H9 (cell line): ENCODE results near the gene TDRD1. TPM values are rescaled to one million over a fixed set of nuclear protein-coding genes. Genes with fewer than 3 reads are reported as not detected.

Source experiments
- DNase-seq: peaks from one replicate; pipeline ENCODE4 v3.0.0-alpha.2; 2017
- H2AFZ ChIP-seq: one replicate; pipeline ENCODE4 v1.6.1; 2013; ENCODE audit warnings: mild to moderate bottlenecking, low read length, control low read depth, moderate library complexity
- H2AK5ac ChIP-seq: 2 replicates; pipeline ENCODE4 v1.6.1; 2013; ENCODE audit warnings: low read length, control low read depth, mixed read lengths; ENCODE audit not compliant: insufficient read length
- H2BK120ac ChIP-seq: one replicate; pipeline ENCODE4 v1.6.1; 2013; ENCODE audit warnings: low read depth, mild to moderate bottlenecking, low read length, control low read depth, inconsistent platforms; ENCODE audit not compliant: poor library complexity, severe bottlenecking
- H2BK12ac ChIP-seq: 2 replicates; pipeline ENCODE4 v1.6.1; 2013; ENCODE audit warnings: low read length, control low read depth, mixed read lengths, low read depth; ENCODE audit not compliant: insufficient read length
- H2BK15ac ChIP-seq: 2 replicates; pipeline ENCODE4 v1.6.1; 2013; ENCODE audit warnings: low read depth, low read length, control low read depth
- H2BK20ac ChIP-seq: one replicate; pipeline ENCODE4 v1.6.1; 2013; ENCODE audit warnings: low read depth, mild to moderate bottlenecking, low read length, control low read depth, inconsistent platforms; ENCODE audit not compliant: poor library complexity, severe bottlenecking
- H2BK5ac ChIP-seq: 2 replicates; pipeline ENCODE4 v1.6.1; 2013; ENCODE audit warnings: low read length, control low read depth, mixed read lengths; ENCODE audit not compliant: insufficient read length
- H3K14ac ChIP-seq: 2 replicates; pipeline ENCODE4 v1.6.1; 2013; ENCODE audit warnings: low read length, control low read depth; ENCODE audit not compliant: insufficient read depth
- H3K18ac ChIP-seq: 2 replicates; pipeline ENCODE4 v1.6.1; 2013; ENCODE audit warnings: low read depth, mild to moderate bottlenecking, mixed read lengths, low read length, control low read depth; ENCODE audit not compliant: insufficient read length
- H3K23ac ChIP-seq: 2 replicates; pipeline ENCODE4 v1.6.1; 2013; ENCODE audit warnings: low read length, control low read depth, mixed read lengths, low read depth; ENCODE audit not compliant: insufficient read length
- H3K23me2 ChIP-seq: 2 replicates; pipeline ENCODE4 v1.6.1; 2013; ENCODE audit warnings: low read depth, mild to moderate bottlenecking, mixed read lengths, low read length, control low read depth; ENCODE audit not compliant: insufficient read length, poor library complexity, severe bottlenecking
- H3K27ac ChIP-seq: 2 replicates; pipeline ENCODE4 v1.5.1; 2013; ENCODE audit warnings: low read length, control low read depth, mixed read lengths, low read depth; ENCODE audit not compliant: insufficient read length
- H3K27me3 ChIP-seq: 2 replicates; pipeline ENCODE4 v1.6.1; 2013; ENCODE audit warnings: low read length, control low read depth, inconsistent platforms; ENCODE audit not compliant: insufficient read depth
- H3K4ac ChIP-seq: 2 replicates; pipeline ENCODE4 v1.6.1; 2013; ENCODE audit warnings: low read depth, mild to moderate bottlenecking, control low read depth, inconsistent platforms, low read length, moderate library complexity
- H3K4me1 ChIP-seq: 2 replicates; pipeline ENCODE4 v1.6.1; 2013; ENCODE audit warnings: low read length, control low read depth, inconsistent platforms; ENCODE audit not compliant: insufficient read depth
- H3K4me2 ChIP-seq: 2 replicates; pipeline ENCODE4 v1.6.1; 2013; ENCODE audit warnings: low read length, control low read depth, mixed read lengths; ENCODE audit not compliant: insufficient read length, insufficient read depth
- H3K56ac ChIP-seq: 2 replicates; pipeline ENCODE4 v1.6.1; 2013; ENCODE audit warnings: low read depth, mild to moderate bottlenecking, mixed read lengths, low read length, control low read depth; ENCODE audit not compliant: insufficient read length
- H3K79me1 ChIP-seq: 2 replicates; pipeline ENCODE4 v1.6.1; 2013; ENCODE audit warnings: low read depth, mild to moderate bottlenecking, moderate library complexity, low read length, control low read depth, inconsistent platforms; ENCODE audit not compliant: insufficient read depth, poor library complexity, severe bottlenecking
- H3K79me2 ChIP-seq: 2 replicates; pipeline ENCODE4 v1.6.1; 2013; ENCODE audit warnings: low read length, control low read depth, inconsistent platforms; ENCODE audit not compliant: insufficient read depth
- H3K9ac ChIP-seq: 2 replicates; pipeline ENCODE4 v1.6.1; 2013; ENCODE audit warnings: low read length, control low read depth, mixed read lengths; ENCODE audit not compliant: insufficient read length; ENCODE audit errors: extremely low read depth
- H3K9me3 ChIP-seq: one replicate; pipeline ENCODE4 v1.6.1; 2013; ENCODE audit warnings: low read depth, low read length, inconsistent platforms; ENCODE audit not compliant: control insufficient read depth
- H3T11ph ChIP-seq: one replicate; pipeline ENCODE4 v1.6.1; 2013; ENCODE audit warnings: mild to moderate bottlenecking, low read length, control low read depth, inconsistent platforms
- H4K20me1 ChIP-seq: one replicate; pipeline ENCODE4 v1.6.1; 2013; ENCODE audit not compliant: control insufficient read depth, insufficient read length, insufficient read depth
- H4K5ac ChIP-seq: 2 replicates; pipeline ENCODE4 v1.6.1; 2013; ENCODE audit warnings: low read depth, mild to moderate bottlenecking, mixed read lengths, low read length, control low read depth; ENCODE audit not compliant: insufficient read length
- H4K8ac ChIP-seq: replicated peaks from 2 replicates; pipeline ENCODE4 v1.6.1; 2013; ENCODE audit warnings: low read length, control low read depth, mixed read lengths, low read depth; ENCODE audit not compliant: insufficient read length
- H4K91ac ChIP-seq: 2 replicates; pipeline ENCODE4 v1.6.1; 2013; ENCODE audit warnings: low read depth, mild to moderate bottlenecking, moderate library complexity, mixed read lengths, low read length, control low read depth; ENCODE audit not compliant: insufficient read length
- H3K27ac Mint-ChIP-seq, 3 experiments: 2 replicates in 2 of 3; 3 replicates in 1 of 3; pipeline ENCODE4 v1.8.0; 2020 to 2021; ENCODE audit warnings: mixed read lengths in 3 of 3, mild to moderate bottlenecking in 1 of 3, moderate library complexity in 1 of 3
- H3K27me3 Mint-ChIP-seq: 2 replicates; pipeline ENCODE4 v1.8.0; 2021; ENCODE audit warnings: low read depth, mild to moderate bottlenecking, moderate library complexity, mixed read lengths
- H3K36me3 Mint-ChIP-seq, 3 experiments: 2 replicates in 2 of 3; 3 replicates in 1 of 3; pipeline ENCODE4 v1.8.0; 2020 to 2021; ENCODE audit warnings: low read depth in 3 of 3, mixed read lengths in 3 of 3; ENCODE audit not compliant: insufficient read depth in 1 of 3
- H3K4me1 Mint-ChIP-seq, 2 experiments: 2 replicates each; pipeline ENCODE4 v1.8.0; 2020; ENCODE audit warnings: mixed read lengths in 2 of 2
- H3K4me3 Mint-ChIP-seq, 2 experiments: 2 replicates in 1 of 2; 3 replicates in 1 of 2; pipeline ENCODE4 v1.8.0; 2020 to 2021; ENCODE audit warnings: mild to moderate bottlenecking in 2 of 2, mixed read lengths in 2 of 2, moderate library complexity in 1 of 2
- H3K9me3 Mint-ChIP-seq, 2 experiments: 2 replicates in 1 of 2; 3 replicates in 1 of 2; pipeline ENCODE4 v1.8.0; 2020; ENCODE audit warnings: mild to moderate bottlenecking in 2 of 2, mixed read lengths in 2 of 2, moderate library complexity in 1 of 2
- CTCF ChIP-seq: fragments of 200-600 bp; sonication (generic); conservative IDR thresholded peaks from 3 replicates; pipeline ENCODE4 v1.8.0; 2021; ENCODE audit warnings: antibody characterized with exemption, mild to moderate bottlenecking
- WGBS: extraction: QIAGEN DNeasy Blood & Tissue Kit; methylation state at CpG from one replicate; pipeline ENCODE4 v1.1.7; 2013; ENCODE audit warnings: missing lambda C conversion rate, low lambda C conversion rate, mixed read lengths; ENCODE audit not compliant: insufficient read length; ENCODE audit errors: extremely low coverage; 5-methylcytosine and 5-hydroxymethylcytosine counted together
- total RNA-seq: library from RNA; stranded (reverse); gene quantifications from 2 replicates; pipeline ENCODE4 v1.2.1, GENCODE V29; 2021

TDRD1 gene
- total RNA-seq, 1 experiment from 2014 or later: 0.15 TPM

GRCh38 chr10:114246679-114247305 lies 67.6 kb downstream of the TDRD1 start:
- Histone ChIP-seq H3K4me1 (no peaks in the 10 kb centered on the region), H3K18ac (no peak overlapping the region), H3K23ac (no peak overlapping the region), H3K79me2 (no peaks in the 10 kb centered on the region), H3K4ac (no peak overlapping the region), H3K9me3 (no peaks in the 10 kb centered on the region), H4K8ac (no peak overlapping the region), H3K27ac (no peak overlapping the region), H4K5ac (no peak overlapping the region), H3T11ph (no peak overlapping the region), H3K23me2 (no peaks in the 10 kb centered on the region), H2AK5ac (no peak overlapping the region), H2BK15ac (no peak overlapping the region), H3K79me1 (no peaks in the 10 kb centered on the region), H3K9ac (no peak overlapping the region), H2BK120ac (no peak overlapping the region), H2AFZ (no peak overlapping the region), H3K27me3 (no peaks in the 10 kb centered on the region), H4K20me1 (no peaks in the 10 kb centered on the region), H4K91ac (no peak overlapping the region), H3K14ac (no peak overlapping the region), H2BK5ac (no peak overlapping the region), H2BK20ac (no peak overlapping the region), H3K56ac (no peak overlapping the region), H3K4me2 (no peak overlapping the region), H2BK12ac (no peak overlapping the region)
- H3K9me3 Mint-ChIP-seq: no peaks in the 10 kb centered on the region
- H3K4me3 Mint-ChIP-seq: no peak overlapping the region
- TF ChIP-seq CTCF: no peak
- peaks cover 16% of the 10 kb centered on the region for H3K27me3 Mint-ChIP-seq
- no peak for DNase-seq
- no peak overlapping the region for H3K27ac Mint-ChIP-seq
- peaks cover 6 to 11% of the 10 kb centered on the region in 2 experiments for H3K4me1 Mint-ChIP-seq
- H3K36me3 Mint-ChIP-seq: no peaks in the 10 kb centered on the region
- WGBS: no CpG with 5 or more reads among the region's 7 CpGs
